OCI-LY1 (cell line): Measurements from ENCODE around the gene TPO.

Source experiments
- H2AFZ ChIP-seq: fragments of 200-600 bp; sonication (generic), shearing (Covaris generic); 2 replicates; pipeline ENCODE4 v1.6.0; 2014; ENCODE audit warnings: antibody characterized with exemption, mild to moderate bottlenecking, low read length
- H3F3A ChIP-seq: fragments of 200-600 bp; sonication (generic), shearing (Covaris generic); 2 replicates; pipeline ENCODE4 v1.6.0; 2014; ENCODE audit warnings: mild to moderate bottlenecking, antibody characterized with exemption, low read length, moderate library complexity; ENCODE audit not compliant: insufficient read depth
- H3K27ac ChIP-seq: fragments of 200-600 bp; sonication (generic); 2 replicates; pipeline ENCODE4 v1.5.1; 2014; ENCODE audit warnings: low read length, mixed run types, mild to moderate bottlenecking, low read depth; ENCODE audit not compliant: poor library complexity, severe bottlenecking
- H3K27me3 ChIP-seq: fragments of 200-600 bp; sonication (generic); 2 replicates; pipeline ENCODE4 v1.6.0; 2014; ENCODE audit warnings: antibody characterized with exemption, mild to moderate bottlenecking, low read length, moderate library complexity; ENCODE audit not compliant: insufficient read depth
- H3K36me3 ChIP-seq: fragments of 200-600 bp; sonication (generic); 2 replicates; pipeline ENCODE4 v1.6.1; 2014; ENCODE audit warnings: mild to moderate bottlenecking, antibody characterized with exemption, low read length, moderate library complexity, mixed read lengths; ENCODE audit not compliant: insufficient read depth
- H3K4me1 ChIP-seq: fragments of 200-600 bp; sonication (generic); 2 replicates; pipeline ENCODE4 v1.5.1; 2014; ENCODE audit warnings: mild to moderate bottlenecking, low read length, moderate library complexity; ENCODE audit not compliant: insufficient read depth, severe bottlenecking
- H3K4me2 ChIP-seq: fragments of 200-600 bp; sonication (generic), shearing (Covaris generic); 2 replicates; pipeline ENCODE4 v1.6.1; 2014; ENCODE audit warnings: low read length
- H3K4me3 ChIP-seq: fragments of 200-600 bp; sonication (generic); 2 replicates; pipeline ENCODE4 v1.5.1; 2014; ENCODE audit warnings: low read length, low read depth, mild to moderate bottlenecking, mixed read lengths; ENCODE audit not compliant: poor library complexity, severe bottlenecking
- H3K79me2 ChIP-seq: fragments of 200-600 bp; shearing (Covaris generic); 2 replicates; pipeline ENCODE4 v1.6.1; 2016; ENCODE audit warnings: mixed run types, low read length, mixed read lengths; ENCODE audit not compliant: insufficient read depth
- H3K9ac ChIP-seq: fragments of 200-600 bp; sonication (generic), shearing (Covaris generic); 2 replicates; pipeline ENCODE4 v1.6.1; 2014; ENCODE audit warnings: mild to moderate bottlenecking, low read length, mixed read lengths
- H3K9me2 ChIP-seq: fragments of 200-600 bp; sonication (generic), shearing (Covaris generic); 2 replicates; pipeline ENCODE4 v1.6.1; 2014; ENCODE audit warnings: low read depth, mild to moderate bottlenecking, low read length, mixed read lengths
- H3K9me3 ChIP-seq: fragments of 200-600 bp; shearing (Covaris generic); 2 replicates; pipeline ENCODE4 v1.6.1; 2014; ENCODE audit warnings: low read length, mixed read lengths
- H4K20me1 ChIP-seq: fragments of 200-600 bp; sonication (generic), shearing (Covaris generic); 2 replicates; pipeline ENCODE4 v1.6.0; 2016; ENCODE audit warnings: mild to moderate bottlenecking, low read length; ENCODE audit not compliant: insufficient read depth
- CTCF ChIP-seq: fragments of 200-600 bp; sonication (generic), shearing (Covaris generic); IDR thresholded peaks from 2 replicates; pipeline ENCODE4 v1.5.1; 2017; ENCODE audit warnings: mild to moderate bottlenecking, antibody characterized with exemption, low read length, moderate library complexity, mixed read lengths
- EZH2 ChIP-seq: fragments of 200-600 bp; sonication (generic), shearing (Covaris generic); IDR thresholded peaks from 2 replicates; pipeline ENCODE4 v1.8.0; 2017; ENCODE audit warnings: borderline replicate concordance, mixed run types, mild to moderate bottlenecking, antibody characterized with exemption, low read length, moderate library complexity, mixed read lengths

The TPO gene

DNA sequence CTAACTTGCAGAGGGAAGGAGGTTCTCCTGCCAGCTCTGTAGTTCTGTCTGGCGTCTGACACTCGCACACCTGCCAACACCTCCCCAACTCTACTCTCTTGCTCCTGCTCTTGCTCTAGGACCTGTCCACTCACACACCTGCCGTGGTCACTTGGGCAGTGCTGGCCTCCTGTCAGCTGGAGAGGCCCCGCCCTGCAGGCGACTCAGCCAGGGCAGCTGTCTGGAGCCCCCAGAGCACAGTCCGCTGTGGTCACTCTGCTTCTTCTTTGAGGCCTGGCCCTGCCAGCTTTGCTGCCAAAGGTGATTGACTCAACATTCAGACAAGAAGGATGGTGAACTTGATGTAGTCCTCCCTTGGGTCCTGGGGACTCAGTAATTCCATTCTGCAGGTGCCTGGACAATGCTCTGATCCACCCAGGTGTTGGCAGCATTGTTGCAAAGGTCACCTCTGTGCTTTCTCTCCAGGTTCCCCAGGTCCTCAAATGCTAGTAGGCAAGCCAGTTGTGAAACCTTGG, 18.7 kb downstream of the TPO start:
- Histone ChIP-seq H3K27ac (no peak overlapping the region), H3K9me2 (no peaks in the 10 kb centered on the region), H4K20me1 (no peaks in the 10 kb centered on the region), H3K9me3 (no peaks in the 10 kb centered on the region), H2AFZ (no peak overlapping the region), H3K4me1 (no peaks in the 10 kb centered on the region), H3F3A (no peaks in the 10 kb centered on the region), H3K36me3 (no peaks in the 10 kb centered on the region), H3K79me2 (no peaks in the 10 kb centered on the region), H3K4me3 (no peak overlapping the region), H3K27me3 (no peaks in the 10 kb centered on the region), H3K9ac (no peak overlapping the region), H3K4me2 (no peak overlapping the region)
- no peak for TF ChIP-seq EZH2
- no peak for TF ChIP-seq CTCF

GRCh38 chr2:1432726-1433125, 19.5 kb downstream of the TPO start:
- no peaks in the 10 kb centered on the region for H3K9me2 ChIP-seq
- no peaks in the 10 kb centered on the region for H3K4me1 ChIP-seq
- H3K9ac ChIP-seq = no peak overlapping the region
- H2AFZ ChIP-seq = no peak overlapping the region
- H4K20me1 ChIP-seq = no peaks in the 10 kb centered on the region
- H3K27me3 ChIP-seq = no peaks in the 10 kb centered on the region
- H3K27ac ChIP-seq = no peak overlapping the region
- no peaks in the 10 kb centered on the region for H3K36me3 ChIP-seq
- H3K4me3 ChIP-seq = no peak overlapping the region
- H3F3A ChIP-seq = no peaks in the 10 kb centered on the region
- TF ChIP-seq EZH2 (no peak), CTCF (no peak)
- H3K9me3 ChIP-seq = no peaks in the 10 kb centered on the region
- no peaks in the 10 kb centered on the region for H3K79me2 ChIP-seq
- no peak overlapping the region for H3K4me2 ChIP-seq

DNA sequence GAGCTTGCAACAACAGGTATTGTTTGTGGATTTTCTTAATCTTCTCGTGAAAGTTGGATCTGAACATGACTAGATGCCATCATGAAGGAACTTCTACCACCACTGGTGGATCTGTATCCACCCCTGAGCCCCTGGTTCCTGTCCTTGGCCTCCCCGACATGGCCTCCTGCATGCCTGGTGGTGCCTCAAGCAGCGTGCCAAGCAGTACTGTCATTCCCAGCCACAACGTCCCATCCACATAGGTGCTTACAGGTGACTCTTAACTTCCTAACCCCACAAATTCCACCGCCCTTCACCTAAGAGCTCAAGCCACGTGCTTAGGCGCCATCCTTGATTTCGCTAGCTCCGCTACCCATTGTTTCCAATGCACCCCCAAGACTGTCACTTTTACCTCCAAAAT, 23.1 kb downstream of the TPO start:
- Histone ChIP-seq H3F3A (no peaks in the 10 kb centered on the region), H2AFZ (no peak overlapping the region), H3K27me3 (no peaks in the 10 kb centered on the region), H3K4me1 (no peaks in the 10 kb centered on the region), H3K9me3 (no peaks in the 10 kb centered on the region), H3K4me2 (no peak overlapping the region), H4K20me1 (no peaks in the 10 kb centered on the region), H3K27ac (no peak overlapping the region), H3K79me2 (no peaks in the 10 kb centered on the region), H3K4me3 (no peak overlapping the region), H3K9me2 (no peaks in the 10 kb centered on the region), H3K9ac (no peak overlapping the region), H3K36me3 (no peaks in the 10 kb centered on the region)
- no peak for TF ChIP-seq EZH2
- TF ChIP-seq CTCF = no peak
